ENCODE results near the gene SFSWAP.

The SFSWAP gene

GRCh38 chr12:131840643-131841416 lies 129.9 kb downstream of the SFSWAP start:
- no peak for DNase-seq

DNA sequence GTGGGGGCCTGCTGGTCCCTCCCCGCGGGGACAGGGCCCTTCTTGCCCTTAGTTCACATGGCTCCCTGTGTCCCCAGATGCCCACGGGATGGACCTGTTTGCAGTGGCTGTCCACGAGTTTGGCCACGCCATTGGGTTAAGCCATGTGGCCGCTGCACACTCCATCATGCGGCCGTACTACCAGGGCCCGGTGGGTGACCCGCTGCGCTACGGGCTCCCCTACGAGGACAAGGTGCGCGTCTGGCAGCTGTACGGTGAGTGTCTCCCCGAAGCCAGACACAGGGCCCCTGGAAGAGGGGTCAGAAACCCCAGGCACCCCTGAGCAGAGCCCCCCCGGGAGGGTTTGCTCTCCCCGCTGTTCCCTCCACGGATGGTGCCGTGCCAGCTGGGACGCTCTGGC lies 130.7 kb downstream of the SFSWAP start:
- DNase-seq: no peak

- no peak for DNase-seq
These were observed 131.3 kb downstream of the SFSWAP start for GRCh38 chr12:131842169-131842568.

DNA sequence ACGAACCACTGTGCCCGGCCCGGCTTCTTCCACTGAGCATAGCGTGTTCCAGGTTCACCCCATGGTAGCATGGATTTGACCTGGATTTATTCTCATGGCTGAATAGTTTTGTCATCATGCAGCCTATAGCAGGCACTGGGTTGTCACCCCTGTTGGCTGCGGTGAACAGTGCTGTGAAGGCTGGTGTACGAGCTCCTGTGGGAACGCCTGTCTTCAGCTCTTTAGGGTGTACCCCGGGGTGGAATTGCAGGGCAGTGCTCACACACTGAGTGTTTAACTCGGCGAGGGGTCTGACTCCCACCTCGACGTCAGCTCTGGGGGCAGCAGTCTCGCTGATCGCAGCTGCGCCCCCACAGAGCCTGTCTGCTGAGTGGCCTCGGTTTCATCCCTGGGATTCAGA lies 132.6 kb downstream of the SFSWAP start:
- DNase-seq: no peak

DNA sequence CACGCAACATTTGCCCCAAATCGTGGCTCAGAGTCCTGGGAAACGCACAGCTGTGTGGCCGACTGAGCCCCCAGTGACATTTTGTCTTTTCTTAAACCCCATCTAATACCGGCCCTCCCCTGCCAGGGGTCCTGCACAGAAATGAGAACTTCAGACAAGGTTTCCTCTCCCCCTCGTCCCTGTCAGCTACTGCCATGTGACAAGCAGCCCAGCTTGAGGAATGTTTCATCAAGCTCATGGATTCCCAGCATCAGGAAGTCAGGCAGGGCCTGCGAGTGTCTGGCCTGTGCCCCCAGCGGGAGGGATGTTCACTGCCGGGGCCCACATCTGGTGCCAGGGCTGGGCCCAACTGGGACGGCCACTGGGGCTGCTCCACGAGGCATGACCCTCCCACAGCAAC lies 133.2 kb downstream of the SFSWAP start:
- no peak for DNase-seq

GRCh38 chr12:131844656-131845055 lies 133.8 kb downstream of the SFSWAP start:
- no peak for DNase-seq

GRCh38 chr12:131845121-131845520 lies 134.2 kb downstream of the SFSWAP start:
- no peak for DNase-seq

GRCh38 chr12:131847456-131847855 lies 136.6 kb downstream of the SFSWAP start:
- no peak for DNase-seq

- no peak for DNase-seq
These were observed 137.9 kb downstream of the SFSWAP start for GRCh38 chr12:131848753-131849152.
